NCI-H2196 treated with DMSO at 0.1 percent for 48 hours (cell line): ENCODE results near the gene TEX14.
"Not testable (repeated sequence)": the region's sequence is repeated elsewhere in the genome, so short reads cannot be mapped to it uniquely, and the experiment has no call there.

Experiments
- DNase-seq: peaks from one replicate; lab custom pipeline; 2025; ENCODE audit not compliant: unreplicated experiment; lab: John Stamatoyannopoulos, UW

TEX14 gene

DNA sequence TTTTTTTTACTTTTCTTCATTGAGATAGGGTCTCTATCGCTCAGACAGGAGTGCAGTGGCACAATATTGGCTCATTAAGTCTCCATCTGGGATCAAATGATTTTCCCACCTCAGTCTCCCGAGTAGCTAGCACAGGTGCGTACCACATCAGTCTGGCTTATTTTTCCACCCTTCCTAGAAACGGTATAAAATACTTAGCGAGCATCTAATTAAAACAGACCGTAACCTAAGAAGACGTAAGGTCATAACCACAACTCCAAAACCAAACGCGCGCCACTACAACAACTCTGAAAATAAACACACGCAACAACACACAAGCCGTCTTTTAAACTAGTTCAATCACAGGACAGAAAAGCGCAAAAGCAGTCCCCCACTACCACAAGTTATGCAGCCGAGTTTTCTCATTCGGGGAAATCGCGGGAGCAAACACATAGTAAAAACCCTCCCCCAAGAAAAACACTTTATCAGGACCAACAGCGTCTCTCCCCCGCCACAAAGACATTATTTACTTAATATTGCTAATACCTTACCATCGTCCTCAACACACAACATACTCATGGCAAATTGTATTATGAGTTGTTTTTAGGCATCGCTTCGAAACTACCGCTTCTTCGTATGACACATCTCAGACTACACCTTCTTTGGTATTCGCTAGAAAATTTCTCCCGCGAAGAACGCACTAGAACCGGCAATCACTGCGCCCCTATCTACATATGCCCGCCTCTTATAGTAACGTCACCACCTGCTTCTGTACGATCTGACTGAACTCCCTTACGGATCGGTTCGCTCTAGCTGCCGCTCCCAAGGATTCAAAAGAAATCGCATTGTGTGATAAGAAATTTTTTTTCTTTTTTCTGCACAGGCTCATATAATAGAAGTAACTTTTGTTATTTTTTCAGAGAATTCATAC, 32.8 kb downstream of the TEX14 start:
- peak; percentile 81 for DNase-seq

DNA sequence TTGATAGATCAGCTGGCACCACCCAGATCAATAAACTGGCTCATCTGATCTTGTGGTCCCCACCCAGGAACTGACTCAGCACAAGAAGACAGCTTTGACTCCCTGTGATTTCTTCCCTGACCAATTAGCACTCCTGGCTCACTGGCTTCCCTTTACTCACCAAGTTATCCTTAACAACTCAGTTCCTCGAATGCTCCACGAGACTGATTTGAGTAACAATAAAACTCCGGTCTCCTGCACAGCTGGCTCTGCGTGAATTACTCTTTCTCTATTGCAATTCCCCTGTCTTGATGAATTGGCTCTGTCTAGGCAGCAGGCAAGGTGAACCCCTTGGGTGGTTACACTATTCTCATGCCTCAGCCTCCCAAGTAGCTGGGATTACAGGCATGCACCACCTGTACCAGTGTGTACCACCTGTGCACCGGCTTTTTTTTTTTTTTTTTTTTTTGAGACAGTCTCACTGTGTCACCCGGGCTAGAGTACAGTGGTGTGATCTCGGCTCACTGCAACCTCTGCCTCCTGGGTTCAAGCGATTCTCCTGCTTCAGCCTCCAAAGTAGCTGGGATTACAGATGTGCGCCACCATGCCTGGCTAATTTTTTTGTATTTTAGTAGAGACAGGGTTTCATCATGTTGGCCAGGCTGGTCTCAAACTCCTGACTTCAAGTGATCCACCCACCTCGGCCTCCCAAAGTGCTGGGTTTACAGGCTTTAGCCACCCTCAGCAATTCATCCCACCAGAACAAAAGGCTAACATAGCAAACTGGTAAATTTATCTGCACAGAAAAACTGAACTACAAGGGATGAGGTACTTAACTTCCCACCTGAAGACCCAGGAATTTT, 33.7 kb downstream of the TEX14 start:
- DNase-seq = not testable (repeated sequence)

DNA sequence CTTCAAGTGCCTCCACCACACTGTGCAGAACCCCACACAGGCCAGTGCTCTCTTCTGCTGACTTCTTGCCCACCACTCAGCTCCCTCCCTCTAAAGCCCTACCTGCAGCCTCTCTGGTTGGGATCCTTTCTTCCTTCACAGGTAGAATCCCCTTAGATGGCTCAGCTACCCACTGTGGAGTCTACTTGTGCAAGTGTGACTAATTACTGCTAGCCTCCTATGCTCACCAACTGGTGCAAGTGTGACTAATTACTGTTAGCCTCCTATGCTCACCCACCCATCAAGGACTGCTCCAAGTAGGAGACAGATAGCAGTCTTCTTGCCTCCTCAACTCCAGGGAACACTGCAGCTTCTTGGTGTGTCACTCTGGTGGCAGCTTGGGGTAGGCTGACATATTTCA, 43.6 kb downstream of the TEX14 start:
- DNase-seq = no peak

DNA sequence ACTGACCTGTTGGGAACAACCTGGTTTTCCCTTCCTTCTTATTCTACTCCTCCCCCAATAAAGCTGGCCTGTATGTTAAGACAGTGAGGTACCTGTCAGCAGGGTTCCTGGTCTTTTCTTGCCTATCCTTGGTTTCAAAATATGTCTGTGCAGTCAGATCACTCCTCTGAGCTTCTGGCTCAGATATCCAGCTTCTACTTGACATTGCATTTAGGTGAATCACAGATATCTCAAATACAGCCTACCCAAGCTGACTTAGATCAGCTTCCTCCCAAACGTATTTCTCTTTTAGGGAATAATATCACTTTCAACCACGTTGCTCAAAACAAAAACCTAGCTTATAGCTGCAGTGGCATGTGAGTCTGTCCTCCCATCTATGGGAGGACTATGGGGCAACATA, 48.7 kb downstream of the TEX14 start:
- no peak for DNase-seq

DNA sequence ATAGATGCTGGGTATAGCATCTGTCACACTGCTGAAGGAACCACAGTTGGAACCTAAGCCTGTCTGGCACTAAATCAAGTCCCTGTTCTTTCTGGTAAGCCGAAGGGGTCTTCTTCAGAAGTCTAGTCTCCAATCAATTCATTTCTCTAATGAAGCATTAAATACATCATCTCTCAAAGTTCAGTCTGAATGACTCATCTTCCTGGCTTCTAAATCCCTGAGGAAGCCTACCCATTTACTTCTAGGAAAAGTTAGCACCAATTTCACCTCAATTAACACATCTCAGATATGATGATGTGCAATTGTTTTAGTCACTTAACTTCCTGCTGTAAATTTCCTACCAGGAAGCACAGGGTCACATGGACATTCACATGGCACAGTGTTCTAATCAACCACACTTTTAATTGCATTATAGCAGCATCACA, 49.9 kb downstream of the TEX14 start:
- no peak for DNase-seq

DNA sequence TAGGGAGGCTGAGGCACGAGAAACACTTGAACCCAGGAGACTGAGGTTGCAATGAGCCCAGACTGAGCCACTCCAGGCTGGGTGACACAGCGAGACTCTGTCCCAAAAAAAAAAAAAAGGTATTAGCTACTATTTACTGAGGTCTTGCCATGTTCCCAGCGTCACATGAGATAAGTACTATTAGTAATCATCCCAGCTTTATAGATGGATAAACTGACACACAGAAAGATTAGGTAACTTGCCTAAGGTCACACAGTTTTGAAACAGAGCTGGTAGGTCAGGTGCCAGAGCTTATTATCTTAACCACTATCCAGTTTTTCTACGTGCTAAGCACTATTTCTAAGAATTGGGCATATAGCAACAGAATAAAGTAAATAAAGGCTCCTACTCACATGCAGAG, 51.6 kb downstream of the TEX14 start:
- no peak for DNase-seq

DNA sequence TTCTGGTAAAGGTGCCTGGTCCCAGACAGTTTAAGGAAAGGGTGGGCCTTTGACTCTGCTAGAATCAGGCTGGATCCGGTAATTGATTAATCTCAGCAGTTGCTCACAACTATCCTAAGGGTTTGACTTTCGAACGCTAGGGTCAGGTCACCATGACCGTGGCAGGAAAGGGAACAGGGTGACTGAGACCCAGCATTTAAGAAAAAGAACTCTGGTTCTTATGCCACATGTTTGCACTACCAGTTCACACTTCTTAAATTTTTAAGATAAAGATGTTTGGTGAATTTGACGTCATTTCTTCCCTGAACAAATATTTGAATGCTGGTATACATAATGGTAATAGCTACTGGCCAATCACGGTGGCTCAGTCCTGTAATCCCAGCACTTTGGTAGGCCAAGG, 52.2 kb downstream of the TEX14 start:
- no peak for DNase-seq

DNA sequence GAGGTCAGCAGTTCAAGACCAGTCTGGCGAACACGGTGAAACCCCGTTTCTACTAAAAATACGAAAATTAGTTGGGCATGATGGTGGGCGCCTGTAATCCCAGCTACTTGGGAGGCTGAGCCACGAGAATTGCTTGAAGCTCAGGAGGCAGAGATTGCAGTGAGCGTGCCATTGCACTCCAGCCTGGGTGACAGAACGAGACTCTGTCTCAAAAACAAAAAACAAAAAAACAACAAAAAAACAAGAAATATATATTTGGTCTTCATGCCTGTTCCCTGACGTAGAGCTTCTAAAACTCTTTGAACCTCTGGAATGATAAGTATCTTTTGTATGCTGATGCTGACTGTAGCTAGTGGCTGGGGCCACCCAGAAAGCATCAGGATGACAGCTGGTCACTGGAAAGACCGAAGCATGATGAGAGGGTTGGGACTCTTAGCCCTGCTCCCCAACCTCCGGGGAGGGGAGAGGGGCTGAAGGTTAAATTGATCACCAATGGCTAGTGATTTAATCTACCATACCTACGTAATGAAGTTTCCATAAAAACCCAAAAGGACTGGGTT, 54.8 kb downstream of the TEX14 start:
- no peak for DNase-seq

DNA sequence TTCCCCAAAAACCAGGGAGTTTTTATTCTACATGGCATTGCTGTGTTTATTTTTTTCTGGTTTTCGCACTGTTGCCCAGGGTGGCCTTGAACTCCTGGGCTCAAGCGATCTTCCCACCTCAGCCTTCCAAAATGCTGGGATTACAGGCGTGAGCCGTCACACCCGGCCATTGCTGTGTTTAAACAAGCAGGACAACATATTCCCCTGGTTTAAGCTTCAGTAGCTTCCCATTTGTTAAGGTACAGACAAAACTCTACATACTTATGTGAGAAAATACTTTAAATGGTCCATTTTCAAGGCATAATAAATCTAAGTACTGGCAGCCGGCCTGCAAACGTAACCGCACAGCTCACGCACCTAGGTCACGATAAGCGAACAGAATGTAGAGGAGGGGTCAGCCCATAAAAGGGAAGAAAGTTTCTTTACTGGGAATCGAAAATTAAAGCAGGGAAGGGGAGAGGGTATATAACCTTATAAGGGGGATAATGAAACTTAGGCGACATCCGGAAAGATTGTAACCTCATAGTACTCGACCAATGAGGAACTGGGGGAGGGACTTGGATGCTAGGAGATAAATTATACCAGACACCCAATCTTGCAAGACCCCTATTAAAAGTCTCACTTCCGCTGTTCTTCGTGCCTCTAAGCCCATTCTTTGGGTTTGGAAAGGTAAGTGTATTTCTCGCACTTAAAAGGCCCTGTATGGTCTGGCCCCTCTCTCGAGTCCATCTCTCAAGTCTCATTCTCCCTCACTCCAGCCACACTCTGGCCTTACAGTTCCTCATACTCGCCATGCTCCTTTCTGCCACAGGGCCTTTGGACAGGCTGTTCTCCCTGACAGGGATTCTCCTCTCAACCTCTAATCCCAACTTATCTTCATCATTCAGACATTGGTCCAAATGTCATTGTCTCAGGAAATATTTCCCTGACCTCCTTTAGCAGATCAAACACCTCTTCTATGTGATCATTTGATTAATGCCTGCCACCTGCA, 59.2 kb downstream of the TEX14 start:
- no peak for DNase-seq

DNA sequence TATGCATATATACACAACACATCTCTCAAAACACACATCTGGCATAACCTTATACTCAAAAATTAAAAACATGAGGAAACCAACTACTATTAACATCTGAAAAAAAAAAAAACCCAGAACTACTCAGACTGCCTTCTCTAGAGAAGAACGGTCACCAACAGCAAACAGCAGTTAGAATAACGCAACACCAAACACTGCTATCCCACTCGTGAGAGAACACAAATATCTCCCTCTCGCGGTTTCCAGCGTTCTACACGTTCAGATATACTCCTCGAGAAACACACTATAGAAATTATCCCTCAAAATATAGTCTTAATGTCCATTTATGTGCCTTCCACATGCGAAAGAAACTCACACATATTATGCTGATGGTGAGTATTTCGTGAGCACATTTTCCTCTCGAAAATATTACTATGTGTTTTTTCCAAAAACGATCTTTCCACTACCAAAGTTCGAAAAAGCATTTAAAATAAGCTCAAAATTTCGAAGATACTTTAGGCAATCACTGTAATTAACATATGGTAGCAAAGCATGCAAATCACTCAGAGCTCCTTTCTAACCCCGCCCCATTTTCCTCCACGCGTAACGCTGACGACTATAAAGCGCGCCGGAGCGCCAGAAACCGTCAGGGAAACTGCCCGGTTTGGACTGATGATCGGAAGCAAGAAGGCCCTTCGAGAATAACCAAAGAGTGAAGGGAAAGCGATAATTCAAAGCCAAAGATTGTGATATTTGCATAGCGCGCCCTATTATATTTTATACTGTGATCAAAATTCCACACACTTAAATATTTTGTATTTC, 60.1 kb downstream of the TEX14 start:
- DNase-seq = no peak

DNA sequence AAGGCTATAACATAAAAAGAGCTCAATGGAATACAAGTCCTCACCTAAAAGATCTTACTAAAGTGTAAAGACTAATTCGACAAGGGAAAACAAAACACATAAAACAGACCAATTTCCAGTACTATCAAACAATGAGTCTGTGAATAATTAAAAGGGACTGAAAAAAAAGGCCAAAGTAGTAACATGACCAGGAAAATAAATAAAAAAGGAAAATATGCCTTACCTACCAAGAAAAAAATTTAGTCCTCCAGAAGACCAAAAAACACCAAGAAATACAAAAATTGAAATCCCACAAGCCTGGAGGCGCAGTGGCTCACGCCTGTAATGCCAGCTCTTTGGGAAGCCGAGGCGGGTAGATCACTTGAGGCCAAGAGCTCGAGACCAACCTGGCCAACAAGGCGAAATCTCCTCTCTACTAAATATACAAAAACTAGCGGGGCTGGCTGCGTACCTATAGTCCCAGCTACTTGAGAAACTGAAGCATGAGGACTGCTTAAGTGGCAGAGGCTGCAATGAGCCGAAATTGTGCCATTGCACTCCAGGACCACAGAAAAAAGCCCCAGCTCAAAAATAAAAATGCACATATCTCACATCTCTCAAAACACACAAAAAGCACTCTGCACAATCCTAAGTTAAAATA, 60.8 kb downstream of the TEX14 start:
- DNase-seq = no peak

DNA sequence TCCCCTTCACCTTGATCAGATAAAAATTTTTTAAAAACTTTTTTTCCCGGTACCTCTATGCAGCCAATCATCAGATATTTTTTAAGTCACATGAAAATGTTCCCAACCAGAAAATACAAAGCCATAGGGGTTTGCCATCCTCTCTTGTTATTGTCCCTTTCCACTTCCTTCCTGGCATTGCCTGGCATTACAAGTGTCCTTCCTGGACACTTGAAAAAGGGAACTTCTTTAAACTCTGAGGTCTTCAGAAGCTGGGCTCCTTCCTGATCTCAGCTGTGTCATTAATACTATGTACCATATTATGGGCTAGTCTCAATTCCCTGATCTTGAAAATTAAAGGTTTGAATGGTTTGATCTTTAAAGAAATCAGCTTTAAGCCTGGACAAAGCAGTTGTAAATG, 64.9 kb downstream of the TEX14 start:
- DNase-seq = no peak

DNA sequence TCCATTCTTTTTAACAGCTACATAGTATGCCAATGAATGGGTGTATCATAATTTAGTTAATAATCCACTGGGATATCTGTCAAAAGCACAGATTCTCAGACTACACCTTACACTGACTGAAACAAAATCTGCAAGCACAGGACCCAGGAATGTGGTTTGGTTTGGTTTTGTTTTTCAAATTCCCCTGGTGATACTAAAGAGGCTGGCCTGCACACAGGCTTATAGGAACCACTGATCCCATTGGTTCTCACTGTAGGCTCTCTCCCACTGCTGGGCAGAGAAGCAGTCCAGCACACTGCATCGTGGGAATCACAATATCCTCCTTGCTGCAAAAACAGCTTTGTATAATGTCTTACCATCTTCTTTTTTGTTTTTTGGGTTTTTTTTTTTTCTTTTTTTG, 67.1 kb downstream of the TEX14 start:
- no peak for DNase-seq

DNA sequence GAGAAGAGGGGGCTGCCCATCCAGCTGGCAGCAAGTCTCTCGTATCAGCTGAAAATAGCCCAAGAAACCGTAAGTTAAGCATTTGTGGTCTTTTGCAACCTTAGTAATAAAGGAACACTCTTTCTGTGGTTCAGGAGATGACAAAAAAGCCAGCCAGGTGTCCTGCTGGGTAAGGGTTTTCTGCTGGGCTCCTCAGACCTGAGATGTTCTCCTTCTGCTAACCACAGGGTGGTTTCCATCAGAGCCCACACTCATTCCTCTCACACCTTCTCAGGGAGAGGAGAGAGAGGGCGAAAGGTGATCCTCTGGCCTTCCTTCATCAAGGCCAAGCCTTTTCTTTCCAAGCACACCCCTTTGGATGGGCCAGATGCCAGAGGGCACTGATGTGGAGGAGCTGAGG, 70.7 kb downstream of the TEX14 start:
- DNase-seq = no peak

DNA sequence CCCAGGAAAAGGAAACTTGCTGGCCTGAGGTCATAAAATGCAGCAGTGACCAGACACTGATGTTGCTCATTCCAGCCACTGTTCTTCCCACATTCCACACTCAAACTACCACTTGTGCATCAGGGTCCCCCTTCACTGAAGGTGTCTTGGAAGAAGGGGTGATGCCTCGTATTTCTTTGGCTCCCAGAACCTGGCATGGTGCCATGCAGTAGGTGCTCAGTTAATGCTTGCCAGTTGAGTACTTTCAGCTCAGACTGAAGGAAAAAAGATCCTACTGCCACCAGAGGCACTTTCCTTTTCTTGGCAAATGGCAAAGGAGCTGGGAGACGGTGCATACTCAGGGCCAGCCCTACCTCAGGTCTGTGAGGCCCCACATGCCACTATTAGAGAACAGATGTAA, 73.5 kb downstream of the TEX14 start:
- DNase-seq = no peak

DNA sequence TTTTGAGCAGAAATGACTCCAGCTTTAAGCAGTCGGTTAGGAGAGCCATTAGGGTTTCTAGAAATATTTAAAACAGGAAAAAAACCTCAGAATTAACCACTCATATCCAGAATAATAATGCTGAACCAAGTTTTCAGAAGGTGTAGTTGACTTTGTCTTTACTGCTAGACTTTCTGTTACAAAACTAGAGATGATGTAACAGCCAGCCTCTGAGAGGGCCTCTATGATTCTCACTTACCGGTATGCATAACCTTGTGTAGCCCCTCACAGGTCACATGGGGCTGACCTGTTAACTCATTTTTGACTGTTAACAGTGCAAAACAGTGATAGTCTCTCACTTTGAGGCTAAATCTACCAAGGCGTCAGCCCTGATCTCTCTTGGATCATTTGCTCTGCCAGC, 74.3 kb downstream of the TEX14 start:
- DNase-seq = no peak

DNA sequence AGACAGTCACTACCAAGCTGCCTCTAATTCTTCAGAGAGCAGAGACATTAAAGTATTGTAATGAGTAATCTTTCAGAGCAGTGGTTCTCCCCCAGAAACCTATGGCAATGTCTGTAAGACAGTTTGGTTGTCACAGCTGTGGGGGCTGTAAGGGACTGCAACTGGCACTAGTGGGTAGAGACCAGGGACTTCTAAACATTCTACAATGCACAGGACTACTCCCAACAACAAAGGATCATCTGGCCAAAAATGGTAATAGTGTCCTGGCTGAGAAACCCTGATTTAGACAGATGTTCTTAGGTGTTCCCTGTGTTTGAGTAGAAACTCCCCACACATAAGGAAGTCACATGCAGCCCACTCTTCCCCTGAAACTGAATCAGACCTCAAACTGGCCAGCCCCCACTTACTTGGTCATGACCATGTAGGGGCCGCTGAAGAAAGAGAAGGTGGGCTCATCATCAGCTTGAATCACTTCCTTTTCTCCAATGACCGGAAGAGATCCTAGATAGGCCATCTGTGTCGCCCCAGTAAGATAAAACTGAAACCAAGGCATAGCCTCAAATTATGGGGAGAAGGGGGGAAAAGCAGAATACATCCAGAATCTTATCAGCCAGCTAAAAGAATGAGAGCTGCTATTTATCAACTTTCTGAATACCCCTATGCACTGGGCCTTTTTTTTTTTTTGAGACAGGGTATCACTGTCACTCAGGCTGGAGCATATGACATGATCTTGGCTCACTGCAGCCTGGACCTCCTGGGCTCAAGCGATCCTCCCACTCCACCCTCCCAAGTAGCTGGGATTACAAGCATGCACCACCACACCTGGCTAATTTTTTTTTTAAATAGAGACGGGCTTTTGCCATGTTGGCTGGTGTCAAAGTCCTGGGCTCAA, 75.8 kb downstream of the TEX14 start:
- no peak for DNase-seq

DNA sequence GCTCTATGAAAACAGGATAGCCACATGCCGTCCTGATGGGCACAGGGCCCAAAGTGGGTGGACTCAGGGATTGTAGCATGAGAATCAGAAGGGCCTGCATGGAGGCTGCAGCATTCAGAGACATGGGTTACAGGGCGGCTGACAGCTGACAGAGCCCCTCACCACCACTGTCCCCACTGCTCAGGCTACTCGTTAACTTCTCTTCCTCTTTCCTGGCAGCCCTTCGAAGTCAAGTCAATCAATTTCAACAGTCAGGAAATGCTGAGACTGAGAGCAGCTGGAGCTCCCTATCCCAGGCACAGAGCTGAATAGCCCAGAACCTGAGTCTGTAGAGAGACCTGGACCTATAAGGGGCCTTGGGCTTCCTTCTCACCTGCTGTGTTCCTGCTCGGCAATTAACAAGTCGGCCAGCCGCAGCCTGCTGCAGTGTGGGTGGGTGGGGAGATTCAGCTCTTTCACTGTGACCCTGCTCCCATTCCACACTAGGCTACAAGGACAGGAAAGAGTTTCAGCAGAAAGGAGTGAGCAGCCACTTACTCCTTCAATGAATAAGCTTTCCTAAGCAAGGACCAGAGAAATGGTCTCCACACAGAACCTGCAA, 76.9 kb downstream of the TEX14 start:
- DNase-seq = no peak
